H54 (cell line): Measurements from ENCODE around the gene IMMT.

ENCODE experiments used
- DNase-seq: peaks from one replicate; pipeline ENCODE4 v3.0.0; 2011; ENCODE audit warnings: low spot score, mixed read lengths; ENCODE audit not compliant: insufficient read length
- FAIRE-seq: peaks from 3 replicates; lab custom pipeline; 2011; peaks lifted over from hg19 to GRCh38; lab: Jason Lieb, UNC
- POLR2A ChIP-seq: IDR thresholded peaks from 2 replicates; pipeline ENCODE4 v1.6.1; 2011; ENCODE audit warnings: low read depth, mild to moderate bottlenecking, low read length

Gene IMMT

GRCh38 chr2:86118130-86118529 lies 77.1 kb downstream of the IMMT start:
- TF ChIP-seq POLR2A: no peak
- DNase-seq (no peak), FAIRE-seq (no peak)

GRCh38 chr2:86107031-86107430 lies 88.2 kb downstream of the IMMT start:
- no peak for TF ChIP-seq POLR2A
- FAIRE-seq (peak; percentile 72), DNase-seq (no peak)

GRCh38 chr2:86105969-86106945 lies 89.0 kb downstream of the IMMT start, which contains the start of gene PTCD3:
TSS of gene PTCD3 (plus strand) at chr2:86106235. CDS start at chr2:86106248, 13 bp downstream.
- peak; percentile 69 for DNase-seq
- peak; percentile 85 for TF ChIP-seq POLR2A
- FAIRE-seq: peak; percentile 96

GRCh38 chr2:86105252-86105968 lies 89.9 kb downstream of the IMMT start, which contains the start of gene POLR1A:
TSS of gene POLR1A (minus strand) at chr2:86105886. CDS start at chr2:86105776, 110 bp downstream.
- no peak; the same call in 1 of the 2 replicates for TF ChIP-seq POLR2A
- DNase-seq (peak; percentile 59), FAIRE-seq (no peak)

GRCh38 chr2:86102157-86102556 lies 93.1 kb downstream of the IMMT start:
- FAIRE-seq: no peak
- DNase-seq: no peak
- TF ChIP-seq POLR2A: no peak

GRCh38 chr2:86097913-86098312 lies 97.3 kb downstream of the IMMT start:
- no peak for FAIRE-seq

GRCh38 chr2:86097114-86097896 lies 98.0 kb downstream of the IMMT start:
- TF ChIP-seq POLR2A: no peak
- FAIRE-seq: no peak
- no peak for DNase-seq

More at GRCh38 chr2:86097913-86098312, 97.3 kb downstream of the IMMT start:
- no peak for TF ChIP-seq POLR2A
- DNase-seq: no peak

- no peak for DNase-seq
- TF ChIP-seq POLR2A: no peak
- no peak for FAIRE-seq
Observed at GRCh38 chr2:86094229-86094628, 101.0 kb downstream of the IMMT start.
